SH-SY5Y (cell line): ENCODE results near the gene SLC7A8.

Experiments used
- GATA2 ChIP-seq: IDR thresholded peaks from 2 replicates; pipeline ENCODE4 v1.6.1; 2011; ENCODE audit warnings: mild to moderate bottlenecking, low read depth, low read length
- GATA3 ChIP-seq: IDR thresholded peaks from 2 replicates; pipeline ENCODE4 v1.6.1; 2011; ENCODE audit warnings: low read depth, mild to moderate bottlenecking, low read length, moderate library complexity

SLC7A8 gene

DNA sequence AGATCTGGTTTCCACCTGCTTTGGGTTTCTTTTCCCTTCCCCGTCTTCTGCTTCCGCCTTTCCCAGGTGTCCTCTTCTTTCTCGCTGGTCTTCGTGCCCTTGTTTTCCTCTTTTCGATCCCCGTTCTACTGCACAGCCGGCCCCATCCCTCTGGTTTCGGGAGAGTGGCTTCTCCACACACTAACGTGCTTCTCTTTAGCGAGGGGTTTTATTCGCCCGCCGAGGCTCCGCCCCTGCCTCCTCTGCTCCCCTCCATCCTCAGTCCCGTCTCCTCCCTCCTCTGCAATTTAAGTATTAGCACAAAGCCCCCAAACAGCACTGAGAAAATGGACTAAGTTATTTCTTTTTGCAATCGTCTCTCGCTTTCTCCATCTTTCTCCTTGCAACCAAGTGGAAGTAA, at the start of gene SLC7A8:
Gene SLC7A8 (minus strand): TSS at position 182 of the 400 bp plus-strand sequence. CDS start 746 bp downstream, outside the sequence.
- TF ChIP-seq GATA2, result no peak
- TF ChIP-seq GATA3, result no peak

- TF ChIP-seq GATA3, result no peak
- no peak for TF ChIP-seq GATA2
Observed at GRCh38 chr14:23228812-23229211, 45.4 kb upstream of the SLC7A8 start.

- TF ChIP-seq GATA3 (no peak), GATA2 (no peak)
Observed at GRCh38 chr14:23227566-23227965, 44.1 kb upstream of the SLC7A8 start.

DNA sequence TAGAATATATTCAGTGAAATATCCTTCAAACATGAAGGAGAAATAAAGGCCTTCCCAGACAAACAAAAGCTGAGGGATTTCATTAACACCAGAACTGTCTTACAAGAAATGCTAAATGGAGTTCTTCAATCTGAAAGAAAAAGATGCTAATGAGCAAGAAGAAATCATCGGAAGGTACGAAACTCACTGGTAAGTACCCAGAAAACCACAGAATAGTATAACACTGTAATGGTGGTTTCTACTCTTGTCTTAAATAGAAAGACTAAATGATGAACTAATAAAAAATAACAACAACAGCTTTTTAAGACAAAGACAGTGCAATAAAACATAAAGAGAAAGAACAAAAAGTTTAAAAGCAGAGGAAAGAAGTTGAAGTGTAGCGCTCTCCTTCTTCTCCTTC, 35.6 kb upstream of the SLC7A8 start:
- TF ChIP-seq GATA2 (no peak), GATA3 (no peak)

DNA sequence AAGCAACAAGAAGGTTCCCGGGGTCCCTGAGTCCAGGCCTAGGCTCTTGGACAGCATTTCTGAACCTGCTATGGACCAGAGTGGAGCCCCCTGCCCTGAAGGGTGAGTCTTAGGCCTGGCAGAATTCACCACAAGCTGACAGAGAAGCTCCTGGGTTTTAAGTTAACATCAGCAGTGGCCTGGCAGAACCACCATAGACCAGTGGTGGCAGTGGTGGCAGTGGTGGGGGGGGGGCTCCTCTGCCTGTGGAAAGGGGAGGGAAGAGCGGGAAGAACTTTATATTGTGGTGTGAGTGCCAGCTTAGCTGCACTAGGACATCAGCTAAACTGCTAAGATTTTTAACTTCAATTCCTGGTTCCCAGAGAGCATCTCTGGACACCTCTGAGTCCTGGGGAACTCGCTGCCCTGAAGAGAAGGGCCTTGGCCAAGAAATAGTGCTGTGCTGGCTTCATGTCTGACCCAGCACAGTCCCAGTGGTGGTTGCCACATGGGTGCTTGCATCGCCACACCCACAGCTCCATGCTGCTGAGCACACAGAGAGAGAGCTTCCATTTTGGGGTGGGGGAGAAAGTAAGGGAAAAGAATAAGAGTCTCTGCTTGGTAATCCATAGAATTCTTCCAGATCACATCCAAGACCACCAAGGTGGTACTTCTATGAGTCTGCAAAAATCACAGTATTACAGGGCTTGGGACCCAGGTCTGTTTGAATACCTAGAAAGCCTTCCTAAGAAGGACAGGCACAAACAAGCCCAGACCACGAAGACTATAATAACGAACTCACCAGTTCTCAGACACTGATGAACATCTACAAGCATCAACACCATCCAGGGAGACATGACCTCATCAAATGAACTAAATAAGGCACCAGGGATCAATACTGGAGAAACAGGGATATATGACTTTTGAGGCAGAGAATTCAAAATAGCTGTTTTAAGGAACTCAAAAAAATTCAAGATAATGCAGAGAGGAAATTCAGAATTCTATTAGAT, 33.9 kb upstream of the SLC7A8 start:
- TF ChIP-seq GATA2, result no peak
- TF ChIP-seq GATA3, result no peak

GRCh38 chr14:23215421-23215820, 32.0 kb upstream of the SLC7A8 start:
- TF ChIP-seq GATA2 (no peak), GATA3 (no peak)

GRCh38 chr14:23209651-23210423, 26.4 kb upstream of the SLC7A8 start:
- TF ChIP-seq GATA2, result no peak
- no peak for TF ChIP-seq GATA3

DNA sequence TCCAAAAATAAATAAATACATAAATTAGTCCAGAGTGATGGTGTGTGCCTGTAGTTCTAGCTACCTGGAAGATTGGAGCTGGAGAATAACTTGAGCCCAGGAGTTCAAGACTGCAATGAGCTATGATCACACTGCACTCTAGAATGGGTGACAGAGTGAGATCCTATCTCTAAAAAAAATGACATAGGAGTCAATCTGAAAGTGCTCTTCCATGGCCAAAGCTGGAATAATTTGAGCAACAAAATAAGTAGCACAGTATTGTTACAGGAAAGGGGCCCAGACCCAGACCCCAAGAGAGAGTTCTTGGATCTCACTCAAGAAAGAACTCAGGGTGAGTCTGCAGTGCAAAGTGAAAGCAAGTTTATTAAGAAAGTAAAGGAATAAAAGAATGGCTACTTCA, 24.9 kb upstream of the SLC7A8 start:
- no peak for TF ChIP-seq GATA3
- TF ChIP-seq GATA2, result no peak

GRCh38 chr14:23207146-23207540, 23.7 kb upstream of the SLC7A8 start:
- TF ChIP-seq GATA2, result no peak
- TF ChIP-seq GATA3, result no peak

- no peak for TF ChIP-seq GATA3
- TF ChIP-seq GATA2, result no peak
Observed at GRCh38 chr14:23206422-23207145, 23.1 kb upstream of the SLC7A8 start.

GRCh38 chr14:23202001-23202400, 18.5 kb upstream of the SLC7A8 start:
- no peak for TF ChIP-seq GATA3
- no peak for TF ChIP-seq GATA2

DNA sequence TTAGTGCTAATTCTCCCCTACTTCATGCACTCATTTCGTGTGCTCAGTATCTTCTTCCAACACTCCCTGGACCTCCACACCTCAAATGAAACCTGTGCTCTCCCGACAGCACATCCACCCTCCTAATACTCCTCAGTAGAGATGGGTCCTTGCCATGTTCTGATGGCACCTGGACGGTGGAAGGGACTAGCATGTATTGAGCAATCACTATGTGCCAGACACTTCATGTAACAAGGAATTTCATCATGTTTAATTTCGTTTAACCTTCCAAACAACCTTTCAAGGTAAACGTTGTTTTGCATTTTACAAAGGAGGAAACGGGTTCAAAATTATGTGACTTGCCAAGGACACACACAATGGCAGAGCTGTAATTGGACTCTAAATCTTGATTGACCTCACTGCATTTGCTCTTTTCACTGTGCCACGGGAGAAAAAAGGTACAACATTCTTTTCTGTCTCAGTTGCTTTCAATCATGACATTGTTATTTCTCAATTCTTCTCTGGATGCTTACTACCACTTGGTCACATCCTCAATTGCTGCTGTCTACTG, 12.2 kb upstream of the SLC7A8 start:
- no peak for TF ChIP-seq GATA2
- no peak for TF ChIP-seq GATA3

- no peak for TF ChIP-seq GATA2
- no peak for TF ChIP-seq GATA3
Observed at GRCh38 chr14:23193432-23193831, 10.0 kb upstream of the SLC7A8 start.

- no peak for TF ChIP-seq GATA3
- TF ChIP-seq GATA2, result no peak
Observed at GRCh38 chr14:23187925-23188324, 4.5 kb upstream of the SLC7A8 start.
